Measurements from ENCODE around the gene PLEK2. TPM values are rescaled to one million over a fixed set of nuclear protein-coding genes. Genes with fewer than 3 reads are reported as not detected.
"Not testable (repeated sequence)": the region's sequence is repeated elsewhere in the genome, so short reads cannot be mapped to it uniquely, and the experiment has no call there.

Gene PLEK2
- total RNA-seq, 1 donor from 2014 or later, result 100 TPM

- no peak for TF ChIP-seq CTCF (IDR thresholded peaks at IDR 0.05; ENCODE audit: insufficient read depth, low read length, poor library complexity, severe bottlenecking)
- Histone ChIP-seq H3K36me3 (ENCODE audit: control insufficient read depth, insufficient read depth, low read length) (no peaks in the 10 kb centered on the region), H3K27me3 (ENCODE audit: control insufficient read depth, insufficient read depth, low read length) (no peaks in the 10 kb centered on the region), H3K4me3 (ENCODE audit: low read depth, low read length) (no peak overlapping the region)
- DNase-seq (ENCODE audit: low read depth), result no peak
These were observed 59.9 kb downstream of the PLEK2 start for GRCh38 chr14:67352055-67352454.

- H3K4me3 ChIP-seq (ENCODE audit: low read depth, low read length), result no peak overlapping the region
- H3K27me3 ChIP-seq (ENCODE audit: control insufficient read depth, insufficient read depth, low read length), result no peaks in the 10 kb centered on the region
- H3K36me3 ChIP-seq (ENCODE audit: control insufficient read depth, insufficient read depth, low read length), result no peaks in the 10 kb centered on the region
- TF ChIP-seq CTCF (IDR thresholded peaks at IDR 0.05; ENCODE audit: insufficient read depth, low read length, poor library complexity, severe bottlenecking), result no peak
- no peak for DNase-seq (ENCODE audit: low read depth)
These were observed 66.4 kb downstream of the PLEK2 start for GRCh38 chr14:67345583-67345982.

GRCh38 chr14:67343601-67344230 is 68.2 kb downstream of the PLEK2 start:
- DNase-seq (ENCODE audit: low read depth), result no peak
- no peak for TF ChIP-seq CTCF (IDR thresholded peaks at IDR 0.05; ENCODE audit: insufficient read depth, low read length, poor library complexity, severe bottlenecking)
- H3K36me3 ChIP-seq (ENCODE audit: control insufficient read depth, insufficient read depth, low read length), result no peaks in the 10 kb centered on the region
- H3K27me3 ChIP-seq (ENCODE audit: control insufficient read depth, insufficient read depth, low read length), result no peaks in the 10 kb centered on the region
- no peak overlapping the region for H3K4me3 ChIP-seq (ENCODE audit: low read depth, low read length)

- not testable (repeated sequence) for H3K27me3 ChIP-seq (ENCODE audit: control insufficient read depth, insufficient read depth, low read length); DNase-seq (ENCODE audit: low read depth); H3K4me3 ChIP-seq (ENCODE audit: low read depth, low read length); H3K36me3 ChIP-seq (ENCODE audit: control insufficient read depth, insufficient read depth, low read length)
These were observed 70.7 kb downstream of the PLEK2 start for GRCh38 chr14:67341231-67341630.

Other genes with a start within 250 kb of the PLEK2 start
- not detected in 2 replicates for gene GARIN2, start 222.7 kb downstream of the PLEK2 start, total RNA-seq
- 16.2 and 25.3 TPM in 2 replicates for gene PALS1, start 170.7 kb downstream of the PLEK2 start, total RNA-seq
- 135 and 156 TPM in 2 replicates for gene ATP6V1D, start 52.4 kb downstream of the PLEK2 start, total RNA-seq
- 75.1 and 88.3 TPM in 2 replicates for gene EIF2S1, start 51.8 kb downstream of the PLEK2 start, total RNA-seq
- gene TMEM229B, start 76.6 kb upstream of the PLEK2 start, total RNA-seq, result 0.21 and 0.41 TPM in 2 replicates
- 9.4 and 11.5 TPM in 2 replicates for gene PLEKHH1, start 121.1 kb upstream of the PLEK2 start, total RNA-seq
- 27.1 and 28.5 TPM in 2 replicates for gene PIGH, start 188.1 kb upstream of the PLEK2 start, total RNA-seq
- gene ARG2, start 207.8 kb upstream of the PLEK2 start, total RNA-seq, result 35.0 and 45.6 TPM in 2 replicates

Data from kidney epithelial cell (primary cell).